ENCODE results near the gene ACOT13.
"Not testable (repeated sequence)": the region's sequence is repeated elsewhere in the genome, so short reads cannot be mapped to it uniquely, and the experiment has no call there.

The ACOT13 gene

DNA sequence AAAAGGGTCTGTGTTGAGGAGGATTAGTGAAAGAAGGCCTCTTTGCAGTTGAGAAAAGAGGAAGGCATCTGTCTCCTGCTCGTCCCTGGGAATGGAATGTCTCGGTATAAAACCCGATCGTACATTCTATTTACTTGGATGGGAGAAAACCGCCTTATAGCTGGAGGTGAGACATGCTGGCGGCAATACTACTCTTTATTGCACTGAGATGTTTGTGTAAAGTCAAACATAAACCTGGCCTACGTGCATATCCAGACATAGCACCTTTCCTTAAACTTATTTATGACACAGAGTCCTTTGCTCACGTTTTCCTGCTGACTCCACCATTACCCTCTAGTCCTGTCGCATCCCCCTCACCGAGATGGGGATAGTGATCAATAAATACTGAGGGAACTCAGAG lies 4.6 kb upstream of the ACOT13 start:
- DNase-seq (ENCODE audit: low spot score): no peak

DNA sequence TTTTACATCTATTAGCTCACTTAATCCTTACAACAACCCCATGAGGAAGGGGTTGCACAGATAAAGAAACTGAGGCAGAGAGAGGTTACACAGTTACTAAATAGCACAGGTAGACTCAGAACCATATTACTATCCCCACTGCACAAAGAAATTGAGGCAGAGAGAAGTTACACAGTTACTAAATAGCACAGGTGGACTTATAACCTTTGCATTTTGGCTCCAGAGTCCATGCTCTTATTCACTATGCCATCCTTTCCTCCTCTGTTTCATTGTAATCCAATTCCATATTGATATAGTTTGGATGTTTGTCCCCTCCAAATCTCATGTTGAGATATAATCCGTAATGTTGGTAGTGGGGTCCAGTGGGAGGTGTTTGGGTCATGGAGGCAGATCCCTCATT lies 3.7 kb upstream of the ACOT13 start:
- no peak for DNase-seq (ENCODE audit: low spot score)

DNA sequence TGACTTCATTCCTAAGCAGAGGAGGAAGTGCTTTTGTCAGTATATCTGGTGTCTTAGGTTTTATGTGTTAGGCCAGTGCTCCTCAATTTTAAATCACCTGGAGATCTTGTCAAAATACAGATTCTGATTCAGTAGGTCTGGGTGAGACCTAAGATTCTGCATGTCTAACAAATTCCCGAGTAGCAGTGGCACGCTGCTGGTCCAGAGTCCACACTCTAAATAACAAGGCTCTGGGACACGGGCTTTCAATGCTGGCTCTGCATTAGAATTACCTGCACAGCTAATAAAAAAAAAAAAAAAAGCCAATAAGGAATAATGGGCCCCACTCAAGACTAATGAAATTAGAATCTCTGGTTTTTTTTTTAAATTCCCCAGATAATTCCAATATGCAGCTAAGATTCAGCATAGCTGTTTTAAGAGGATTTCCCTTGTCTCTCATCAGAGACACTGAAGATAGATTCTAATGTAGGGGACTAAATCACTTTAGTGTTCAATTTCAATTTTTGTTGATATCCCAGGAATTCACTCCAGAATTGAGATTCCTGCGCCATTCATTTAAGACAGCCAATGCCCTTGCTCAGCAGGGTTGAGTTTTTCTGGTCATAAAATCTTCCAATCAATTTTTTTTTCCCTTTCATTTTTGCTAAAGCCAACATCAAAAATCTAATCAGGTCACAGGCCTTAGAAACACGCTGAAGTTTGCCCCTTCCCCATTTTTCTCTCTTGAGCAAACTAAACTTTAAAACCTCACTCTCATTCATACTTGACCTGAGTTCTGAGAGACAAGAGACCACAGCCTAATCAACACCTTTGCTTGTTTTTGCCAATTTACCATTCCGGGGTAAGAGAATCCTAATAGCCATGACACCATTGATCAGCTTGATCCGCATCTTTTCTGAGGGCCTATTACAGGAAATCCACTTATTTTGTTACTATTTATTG lies 2.6 kb upstream of the ACOT13 start:
- no peak for DNase-seq (ENCODE audit: low spot score)

DNA sequence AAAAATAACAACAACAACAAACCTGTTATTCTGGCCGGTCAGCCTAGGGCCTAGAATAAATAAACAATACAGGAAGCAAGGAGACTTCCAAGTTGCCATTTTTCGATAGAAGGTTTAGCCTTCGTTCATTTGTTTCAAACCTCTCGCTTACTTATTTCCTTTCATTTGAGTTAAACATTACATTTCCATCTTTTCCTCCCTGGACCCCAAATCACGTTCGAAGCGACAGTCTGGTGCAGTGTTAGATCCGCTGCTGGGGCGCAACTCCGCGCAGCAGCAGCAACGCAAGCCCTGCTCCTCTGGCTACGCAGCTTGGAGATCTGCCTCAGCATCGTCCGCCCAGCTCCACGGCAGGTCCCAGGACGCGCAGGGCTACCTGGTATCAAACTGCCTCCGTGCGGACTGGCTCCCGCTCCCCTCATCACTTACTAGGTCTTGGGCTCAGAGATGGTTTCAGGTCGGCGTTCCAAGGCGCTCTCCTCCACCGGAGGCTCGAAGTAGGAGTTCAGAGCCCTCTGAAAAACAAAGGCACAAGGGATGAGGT lies 708 bp upstream of the ACOT13 start:
- no peak for DNase-seq (ENCODE audit: low spot score)

DNA sequence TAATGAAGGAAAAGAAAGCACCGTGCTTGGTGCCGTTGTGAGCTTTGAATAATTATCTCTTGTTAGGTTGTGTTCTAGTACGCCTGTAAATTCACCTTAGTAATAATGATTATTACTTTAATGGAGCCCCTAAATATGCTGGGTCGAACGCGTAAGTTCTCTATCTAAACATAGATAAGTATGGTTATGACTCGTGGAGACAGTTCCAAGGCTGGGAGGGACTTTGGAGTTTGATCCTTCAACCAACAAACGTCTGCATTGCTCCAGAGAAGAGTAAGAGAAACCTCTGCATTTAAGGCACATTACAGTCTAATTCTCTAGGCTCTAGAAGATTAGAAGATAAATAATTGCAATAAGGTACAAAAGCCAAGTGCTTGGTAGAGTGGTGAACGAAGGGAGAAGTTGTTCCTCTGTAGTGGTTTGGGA lies 514 bp downstream of the ACOT13 start:
- no peak for DNase-seq (ENCODE audit: low spot score)

DNA sequence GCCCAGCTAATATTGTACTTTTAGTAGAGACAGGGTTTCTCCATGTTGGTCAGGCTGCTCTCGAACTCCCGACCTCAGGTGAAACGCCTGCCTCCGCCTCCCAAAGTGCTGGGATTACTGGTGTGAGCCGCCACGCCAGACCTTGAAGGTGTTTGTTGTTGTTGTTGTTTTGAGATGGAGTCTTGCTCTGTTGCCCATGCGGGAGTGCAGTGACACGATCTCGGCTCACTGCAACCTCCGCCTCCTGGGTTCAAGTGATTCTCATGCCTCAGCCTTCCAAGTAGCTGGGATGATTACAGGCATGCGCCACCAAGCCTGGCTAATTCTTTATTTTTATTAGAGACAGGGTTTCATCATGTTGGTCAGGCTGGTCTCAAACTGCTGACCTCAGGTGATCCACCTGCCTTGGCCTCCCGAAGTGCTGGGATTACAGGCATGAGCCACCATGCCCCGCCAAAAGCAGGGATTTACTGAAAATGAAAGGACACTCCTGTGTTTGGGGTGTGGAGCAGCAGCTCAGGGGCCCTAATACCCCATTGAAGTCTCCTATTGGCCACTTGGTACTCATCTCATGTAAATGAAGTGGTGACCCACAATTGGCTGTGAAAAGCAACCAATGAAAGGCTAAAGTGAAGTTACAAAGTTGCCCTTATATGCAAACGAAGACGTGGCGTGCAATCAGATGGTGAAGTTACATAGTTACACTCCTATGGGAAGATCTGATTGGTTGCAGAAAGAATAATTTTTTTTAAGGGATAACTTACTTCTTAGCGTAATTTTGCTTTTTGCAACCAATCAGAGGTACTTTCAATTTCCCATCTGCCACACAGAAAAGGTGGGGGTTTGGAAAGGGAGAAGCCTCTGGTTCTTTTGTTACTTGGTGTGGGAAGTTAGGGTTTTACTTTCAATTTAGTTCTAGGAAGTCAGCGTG lies 1.5 kb downstream of the ACOT13 start:
- not testable (repeated sequence) for DNase-seq (ENCODE audit: low spot score)

DNA sequence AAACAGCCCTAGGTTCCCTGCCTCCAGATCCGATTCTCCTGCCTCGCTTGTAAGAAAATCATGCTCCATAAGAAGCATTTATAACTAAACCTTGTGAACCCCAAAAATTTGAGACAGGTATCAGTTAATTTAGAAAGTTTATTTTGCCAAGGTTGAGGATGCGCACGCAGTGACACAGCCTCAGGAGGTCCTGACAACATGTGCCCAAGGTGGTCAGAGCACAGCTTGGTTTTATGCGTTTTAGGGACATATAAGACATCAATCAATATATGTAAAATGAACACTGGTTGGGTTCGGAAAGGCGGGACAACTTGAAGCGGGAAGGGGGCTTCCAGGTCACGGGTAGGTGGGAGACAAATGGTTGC lies 2.1 kb downstream of the ACOT13 start:
- DNase-seq (ENCODE audit: low spot score): no peak

DNA sequence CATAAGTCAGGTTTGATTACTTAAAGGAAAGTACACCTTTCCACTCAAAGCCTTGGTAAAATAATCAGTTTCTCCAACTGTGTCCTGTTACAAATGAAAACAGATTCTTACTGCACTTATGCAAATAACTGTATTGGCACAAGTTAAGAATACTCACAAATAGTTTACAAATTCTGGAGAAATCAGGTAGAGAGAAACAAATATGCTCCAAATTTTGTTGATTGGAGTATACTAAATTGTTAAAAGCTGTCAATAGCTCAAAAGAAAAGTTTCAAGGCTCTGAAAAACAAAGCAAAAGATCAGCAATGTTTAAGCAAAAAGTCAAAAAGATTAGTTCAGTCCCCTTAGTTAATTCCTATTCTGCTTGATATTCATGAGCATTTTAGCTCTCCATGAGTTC lies 3.6 kb downstream of the ACOT13 start:
- DNase-seq (ENCODE audit: low spot score): not testable (repeated sequence)

DNA sequence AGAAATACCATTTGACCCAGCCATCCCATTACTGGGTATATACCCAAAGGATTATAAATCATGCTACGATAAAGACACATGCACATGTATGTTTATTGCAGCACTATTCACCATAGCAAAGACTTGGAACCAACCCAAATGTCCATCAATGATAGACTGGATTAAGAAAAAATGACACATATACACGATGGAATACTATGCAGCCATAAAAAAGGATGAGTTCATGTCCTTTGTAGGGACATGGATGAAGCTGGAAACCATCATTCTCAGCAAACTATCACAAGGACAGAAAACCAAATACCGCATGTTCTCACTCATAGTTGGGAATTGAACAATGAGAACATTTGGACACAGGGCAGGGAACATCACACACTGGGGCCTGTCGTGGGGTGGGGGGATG lies 4.2 kb downstream of the ACOT13 start:
- not testable (repeated sequence) for DNase-seq (ENCODE audit: low spot score)

DNA sequence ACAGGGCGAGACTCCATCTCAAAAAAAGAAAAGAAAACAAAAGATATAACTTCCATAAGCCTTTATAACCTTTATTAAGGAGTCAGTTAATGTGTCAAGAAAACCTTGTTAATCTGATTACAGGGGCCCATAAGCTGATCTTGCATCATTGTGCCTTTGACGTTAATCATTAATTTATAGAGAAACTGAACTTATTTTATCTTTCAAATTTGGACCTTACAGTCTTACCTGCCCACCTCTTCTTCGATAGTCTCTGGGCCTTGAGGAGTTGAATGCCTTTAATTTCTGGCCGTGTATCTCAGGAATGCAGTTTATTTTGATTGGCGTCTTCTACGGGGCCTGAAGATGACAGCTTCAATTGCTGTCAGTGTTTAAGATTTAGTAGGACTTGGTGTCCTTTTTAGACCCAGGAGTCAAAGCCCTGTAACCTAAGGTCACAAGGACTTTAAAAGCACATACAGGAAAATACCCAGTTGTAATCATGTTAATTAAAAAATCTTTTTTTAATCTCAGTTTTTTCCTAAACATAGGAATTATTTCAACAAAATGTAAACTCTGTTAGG lies 5.8 kb downstream of the ACOT13 start:
- DNase-seq (ENCODE audit: low spot score): no peak

DNA sequence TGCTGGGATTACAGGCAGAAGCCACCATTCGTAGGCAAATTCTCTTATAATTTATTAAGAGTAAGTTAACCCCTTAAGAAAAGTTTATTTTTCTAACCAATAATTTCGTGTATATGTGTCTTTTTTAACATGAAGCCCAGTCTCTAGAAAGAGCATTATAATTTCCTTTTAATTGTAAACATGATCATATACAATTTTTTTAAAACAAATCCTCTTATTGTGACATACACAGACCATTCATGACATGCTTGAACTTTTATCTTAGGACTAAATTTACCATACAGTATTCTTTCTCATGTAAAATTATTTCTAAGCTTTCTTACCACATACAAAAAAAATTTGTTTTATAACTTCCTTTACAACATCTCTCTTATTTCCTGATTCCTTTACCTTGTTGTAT lies 6.7 kb downstream of the ACOT13 start:
- no peak for DNase-seq (ENCODE audit: low spot score)

DNA sequence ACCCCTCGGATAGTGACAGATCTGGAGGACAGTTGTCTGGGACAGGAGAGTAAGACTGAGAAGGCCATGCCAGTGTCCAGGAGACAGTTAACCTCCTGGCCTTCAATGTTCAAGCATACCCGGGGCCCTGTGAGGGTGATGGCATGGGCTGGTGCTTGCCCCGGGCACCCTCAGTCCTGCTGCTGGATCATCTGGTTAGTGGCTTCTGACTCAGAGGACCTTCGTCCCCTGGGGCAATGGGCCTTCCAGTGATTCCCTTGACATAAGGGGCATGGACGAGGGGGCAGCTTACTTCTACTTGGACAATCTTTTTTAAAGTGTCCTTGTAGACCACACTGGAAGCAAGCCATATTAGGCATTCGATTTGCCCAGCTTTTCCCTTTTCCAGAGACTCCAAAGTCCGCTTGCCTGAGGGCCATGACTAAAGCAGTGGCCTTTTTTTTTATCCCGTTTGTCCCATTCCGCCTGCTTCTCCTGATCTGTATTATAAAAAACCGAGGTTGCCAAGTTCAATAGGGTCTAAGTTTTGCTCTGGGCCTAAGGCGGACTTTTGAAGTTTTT lies 12.0 kb downstream of the ACOT13 start:
- DNase-seq (ENCODE audit: low spot score): not testable (repeated sequence)

DNA sequence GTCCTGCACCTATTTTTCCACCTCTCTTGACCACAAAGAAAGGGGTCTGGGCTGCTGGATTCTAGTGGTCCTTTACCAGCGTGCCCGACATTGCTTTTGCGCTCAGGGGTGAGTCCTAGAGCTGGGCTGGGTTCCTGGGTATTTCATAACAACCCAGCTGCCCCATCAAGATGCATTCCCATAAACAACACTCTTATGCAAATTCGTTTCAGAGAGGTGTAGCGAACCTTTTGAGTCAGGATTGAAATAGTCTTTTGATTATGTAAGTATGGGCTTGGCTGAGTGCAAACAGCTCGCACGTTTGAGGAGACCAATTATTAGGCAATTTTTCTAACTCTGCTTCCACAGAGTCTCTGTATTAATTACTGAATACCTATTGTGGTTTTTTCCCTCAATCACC lies 13.7 kb downstream of the ACOT13 start:
- no peak for DNase-seq (ENCODE audit: low spot score)

DNA sequence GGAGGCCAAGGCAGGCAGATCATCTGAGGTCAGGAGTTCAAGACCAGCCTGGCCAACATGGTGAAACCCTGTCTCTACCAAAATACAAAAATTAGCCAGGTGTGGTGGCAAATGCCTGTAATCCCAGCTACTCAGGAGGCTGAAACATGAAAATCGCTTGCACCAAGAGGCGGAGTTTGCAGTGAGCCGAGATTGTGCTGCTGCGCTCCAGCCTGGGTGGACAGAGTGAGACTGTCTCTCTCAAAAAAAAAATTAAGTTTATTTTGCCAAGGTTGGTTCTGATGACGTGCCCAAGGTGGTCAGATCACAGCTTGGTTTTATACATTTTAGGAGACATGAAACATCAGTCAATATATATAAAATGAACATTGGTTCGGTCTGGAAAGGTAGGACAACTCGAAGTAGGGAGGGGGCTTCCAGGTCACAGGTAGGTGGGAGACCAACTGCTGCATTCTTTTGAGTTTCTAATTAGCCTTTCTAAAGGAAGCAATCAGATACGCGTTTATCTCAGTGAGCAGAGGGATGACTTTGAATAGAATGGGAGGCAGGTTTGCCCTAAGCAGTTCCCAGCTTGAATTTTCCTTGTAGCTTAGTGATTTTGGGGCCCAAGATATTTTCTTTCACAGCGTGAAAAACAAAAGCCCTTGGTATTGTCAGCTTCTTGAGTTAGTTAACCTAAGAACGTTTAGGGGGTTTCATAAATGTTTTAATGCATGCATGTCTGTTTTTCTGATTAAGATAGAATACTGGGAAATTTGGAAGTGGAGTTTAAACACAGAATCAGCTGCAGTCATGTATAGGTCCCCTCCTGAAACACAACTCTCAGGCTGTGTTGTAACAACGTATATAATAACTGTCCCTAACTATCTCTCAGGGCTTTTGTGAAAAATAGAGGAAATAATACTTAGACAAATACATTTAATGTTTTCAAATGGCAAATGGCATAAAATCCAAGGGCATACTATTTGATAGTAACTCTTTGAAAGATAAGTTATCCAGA lies 16.7 kb downstream of the ACOT13 start:
- DNase-seq (ENCODE audit: low spot score): no peak

DNA sequence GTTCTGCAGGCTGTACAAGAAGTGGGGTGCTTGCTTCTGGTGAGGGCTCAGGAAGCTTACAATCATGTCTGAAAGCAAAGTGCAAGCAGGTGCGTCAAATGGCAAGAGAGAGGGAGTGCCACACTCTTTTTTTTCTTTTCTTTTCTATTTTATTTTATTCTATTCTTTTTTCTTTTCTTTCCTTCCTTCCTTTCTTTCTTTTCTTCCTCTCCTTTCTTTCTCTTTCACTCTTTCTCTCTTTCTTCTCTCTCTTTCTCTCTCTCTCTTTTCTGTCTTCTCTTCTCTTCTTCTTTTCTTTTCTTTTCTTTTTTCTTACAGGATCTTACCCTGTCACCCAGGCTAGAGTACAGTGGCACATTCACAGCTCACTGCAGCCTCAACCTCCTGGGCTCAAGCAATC lies 19.5 kb downstream of the ACOT13 start:
- DNase-seq (ENCODE audit: low spot score): no peak

DNA sequence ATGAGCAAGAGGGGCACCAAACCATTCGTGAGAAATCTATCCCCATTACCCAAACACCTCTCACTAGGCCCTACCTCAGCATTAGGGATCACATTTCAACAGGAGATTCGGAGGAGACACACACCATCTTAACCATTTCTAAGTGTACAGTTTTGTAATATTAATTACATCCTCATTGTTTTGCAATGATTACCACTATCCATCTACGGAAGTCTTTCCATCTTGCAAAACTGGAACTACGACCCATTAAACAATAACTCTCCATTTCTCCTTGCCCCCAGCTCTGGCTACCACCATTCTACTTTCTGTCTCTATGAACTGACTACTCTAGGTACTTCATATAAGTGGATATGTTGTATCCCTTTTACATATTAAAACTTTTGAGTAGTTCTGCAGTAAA lies 20.1 kb downstream of the ACOT13 start:
- no peak for DNase-seq (ENCODE audit: low spot score)

DNA sequence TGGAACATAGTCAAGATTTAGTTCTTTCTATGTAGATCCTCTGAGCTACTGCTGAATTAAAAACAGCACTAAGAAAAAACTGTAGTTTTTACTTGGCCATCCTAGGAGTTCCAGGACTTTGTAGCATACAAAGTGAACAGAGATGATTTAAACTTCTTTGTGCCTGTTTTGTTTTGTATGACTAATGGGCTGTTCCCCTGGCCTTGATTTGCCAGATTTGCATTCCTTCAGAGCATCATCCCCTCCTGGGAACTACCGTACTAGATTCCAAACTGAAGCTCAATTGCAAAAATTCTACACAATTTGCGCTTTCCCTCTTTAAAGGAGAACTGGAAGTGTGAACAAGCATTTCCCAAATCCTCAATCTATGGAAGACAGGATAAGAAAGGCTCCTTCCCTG lies 23.1 kb downstream of the ACOT13 start:
- no peak for DNase-seq (ENCODE audit: low spot score)

DNA sequence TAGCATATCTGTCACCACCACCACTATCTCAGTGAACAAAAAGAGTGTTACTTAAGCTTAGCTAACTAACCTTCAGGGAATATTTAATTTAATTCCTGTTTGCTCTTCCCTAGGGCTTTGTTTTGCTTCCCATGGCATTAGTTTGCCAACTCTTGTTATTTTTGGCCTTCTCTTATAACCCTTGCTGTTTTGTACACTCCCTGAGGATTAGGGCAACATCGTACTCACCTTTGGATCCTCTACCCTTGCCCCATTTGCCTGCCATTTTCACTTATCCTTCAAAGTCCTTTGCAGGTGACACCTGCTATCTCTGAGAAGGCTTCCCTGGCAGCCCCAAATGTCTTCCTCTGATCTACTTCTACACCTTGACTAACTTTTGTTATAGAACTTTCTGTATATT lies 23.7 kb downstream of the ACOT13 start:
- no peak for DNase-seq (ENCODE audit: low spot score)

DNA sequence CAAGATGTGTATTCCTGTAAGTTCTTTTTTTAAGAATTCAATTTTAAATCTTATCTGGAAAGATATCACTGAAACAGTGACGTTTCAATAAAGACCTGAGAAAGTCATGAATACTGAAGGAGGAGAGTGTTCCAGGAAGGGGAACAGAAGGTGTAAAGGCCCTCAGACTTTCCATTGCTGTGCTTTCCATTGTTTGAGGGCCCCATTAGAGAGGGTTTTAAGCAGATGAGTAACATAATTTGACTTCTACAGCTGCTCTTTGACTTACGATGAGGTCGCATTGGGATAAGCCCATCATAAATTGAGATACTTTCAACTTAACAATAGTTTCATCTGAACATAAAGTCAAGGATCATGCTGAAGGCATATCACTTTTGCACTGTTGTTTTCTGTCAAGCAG lies 24.7 kb downstream of the ACOT13 start:
- no peak for DNase-seq (ENCODE audit: low spot score)

DNA sequence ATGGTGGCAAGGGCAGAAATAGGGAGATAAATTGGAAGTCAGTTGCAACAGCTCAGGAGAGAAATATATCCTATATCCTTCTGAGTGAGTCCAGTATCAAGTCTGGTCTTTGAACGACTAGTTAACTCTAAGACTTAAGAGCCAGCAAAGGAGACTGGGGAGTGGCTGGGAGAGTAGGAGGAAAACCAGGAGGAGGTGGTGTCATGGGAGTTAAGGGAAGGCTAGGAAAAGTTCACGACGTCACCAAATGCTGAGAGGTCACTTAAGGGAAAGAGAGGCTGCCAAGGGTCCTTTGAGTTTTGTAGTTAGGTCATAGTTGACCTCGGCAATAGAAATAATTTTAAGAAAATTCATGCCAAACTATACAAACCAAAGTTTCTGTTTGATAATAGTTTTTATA lies 25.1 kb downstream of the ACOT13 start:
- no peak for DNase-seq (ENCODE audit: low spot score)

DNA sequence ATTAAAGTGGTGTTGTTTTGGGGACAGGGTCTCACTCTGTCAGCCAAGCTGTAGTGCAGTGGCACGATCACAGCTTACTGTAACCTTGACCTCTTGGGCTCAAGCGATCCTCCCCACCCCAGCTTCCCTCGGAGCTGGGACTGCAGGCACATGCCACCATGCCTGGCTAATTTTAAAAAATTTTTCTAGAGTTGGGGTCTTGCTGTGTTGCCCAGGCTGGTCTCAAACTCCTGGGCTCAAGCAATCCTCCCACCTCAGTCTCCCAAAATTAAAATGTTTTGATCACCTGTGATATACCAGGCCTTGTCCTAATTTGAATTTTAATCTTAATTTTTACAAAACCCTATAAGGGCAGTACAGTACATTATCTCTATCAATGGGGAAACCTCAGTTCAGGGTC lies 25.5 kb downstream of the ACOT13 start:
- DNase-seq (ENCODE audit: low spot score): no peak

Measured in HuH-7 (cell line).